Measurements from ENCODE around the gene GUCD1.

DNA sequence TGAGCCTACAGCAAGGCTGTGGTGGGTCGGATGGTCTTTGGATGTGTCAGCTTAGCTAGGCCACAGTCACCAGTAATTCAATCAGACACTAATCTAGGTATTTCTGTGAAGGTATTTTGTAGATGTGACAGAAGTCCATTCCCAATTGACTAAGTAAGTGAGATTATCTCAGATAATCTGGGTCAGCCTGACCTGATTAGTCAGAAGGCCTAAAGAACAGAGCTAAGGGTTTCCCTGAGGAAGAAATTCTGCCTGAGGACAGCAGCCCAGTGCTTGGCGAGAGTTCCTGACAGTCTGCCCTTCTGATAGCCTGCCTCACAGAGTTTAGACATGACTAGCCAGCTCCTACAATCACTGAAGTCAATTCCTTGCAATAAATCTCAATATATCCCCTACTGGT, 28.7 kb downstream of the GUCD1 start:
- TF ChIP-seq, protein P1, sequence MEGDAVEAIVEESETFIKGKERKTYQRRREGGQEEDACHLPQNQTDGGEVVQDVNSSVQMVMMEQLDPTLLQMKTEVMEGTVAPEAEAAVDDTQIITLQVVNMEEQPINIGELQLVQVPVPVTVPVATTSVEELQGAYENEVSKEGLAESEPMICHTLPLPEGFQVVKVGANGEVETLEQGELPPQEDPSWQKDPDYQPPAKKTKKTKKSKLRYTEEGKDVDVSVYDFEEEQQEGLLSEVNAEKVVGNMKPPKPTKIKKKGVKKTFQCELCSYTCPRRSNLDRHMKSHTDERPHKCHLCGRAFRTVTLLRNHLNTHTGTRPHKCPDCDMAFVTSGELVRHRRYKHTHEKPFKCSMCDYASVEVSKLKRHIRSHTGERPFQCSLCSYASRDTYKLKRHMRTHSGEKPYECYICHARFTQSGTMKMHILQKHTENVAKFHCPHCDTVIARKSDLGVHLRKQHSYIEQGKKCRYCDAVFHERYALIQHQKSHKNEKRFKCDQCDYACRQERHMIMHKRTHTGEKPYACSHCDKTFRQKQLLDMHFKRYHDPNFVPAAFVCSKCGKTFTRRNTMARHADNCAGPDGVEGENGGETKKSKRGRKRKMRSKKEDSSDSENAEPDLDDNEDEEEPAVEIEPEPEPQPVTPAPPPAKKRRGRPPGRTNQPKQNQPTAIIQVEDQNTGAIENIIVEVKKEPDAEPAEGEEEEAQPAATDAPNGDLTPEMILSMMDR (IDR thresholded peaks at IDR 0.05) = no peak
- TF ChIP-seq POLR2A (IDR thresholded peaks at IDR 0.05) = no peak

Measured in lower leg skin (tissue), 3 donors.